ENCODE data around the gene ZNF2. TPM values are rescaled to one million over a fixed set of nuclear protein-coding genes. Genes with fewer than 3 reads are reported as not detected.

Gene ZNF2
- total and polyA plus RNA-seq, 2 of the 13 experiments (the other 11 are each of a cell fraction or from before 2014, with no cell fraction given): 4.3 to 6.1 TPM

- TF ChIP-seq, protein P1, sequence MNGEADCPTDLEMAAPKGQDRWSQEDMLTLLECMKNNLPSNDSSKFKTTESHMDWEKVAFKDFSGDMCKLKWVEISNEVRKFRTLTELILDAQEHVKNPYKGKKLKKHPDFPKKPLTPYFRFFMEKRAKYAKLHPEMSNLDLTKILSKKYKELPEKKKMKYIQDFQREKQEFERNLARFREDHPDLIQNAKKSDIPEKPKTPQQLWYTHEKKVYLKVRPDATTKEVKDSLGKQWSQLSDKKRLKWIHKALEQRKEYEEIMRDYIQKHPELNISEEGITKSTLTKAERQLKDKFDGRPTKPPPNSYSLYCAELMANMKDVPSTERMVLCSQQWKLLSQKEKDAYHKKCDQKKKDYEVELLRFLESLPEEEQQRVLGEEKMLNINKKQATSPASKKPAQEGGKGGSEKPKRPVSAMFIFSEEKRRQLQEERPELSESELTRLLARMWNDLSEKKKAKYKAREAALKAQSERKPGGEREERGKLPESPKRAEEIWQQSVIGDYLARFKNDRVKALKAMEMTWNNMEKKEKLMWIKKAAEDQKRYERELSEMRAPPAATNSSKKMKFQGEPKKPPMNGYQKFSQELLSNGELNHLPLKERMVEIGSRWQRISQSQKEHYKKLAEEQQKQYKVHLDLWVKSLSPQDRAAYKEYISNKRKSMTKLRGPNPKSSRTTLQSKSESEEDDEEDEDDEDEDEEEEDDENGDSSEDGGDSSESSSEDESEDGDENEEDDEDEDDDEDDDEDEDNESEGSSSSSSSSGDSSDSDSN (CRISPR knock-in tag; IDR thresholded peaks at IDR 0.05): peak; percentile 55; the same call in 1 of the 2 replicates
- TF ChIP-seq, protein P2, sequence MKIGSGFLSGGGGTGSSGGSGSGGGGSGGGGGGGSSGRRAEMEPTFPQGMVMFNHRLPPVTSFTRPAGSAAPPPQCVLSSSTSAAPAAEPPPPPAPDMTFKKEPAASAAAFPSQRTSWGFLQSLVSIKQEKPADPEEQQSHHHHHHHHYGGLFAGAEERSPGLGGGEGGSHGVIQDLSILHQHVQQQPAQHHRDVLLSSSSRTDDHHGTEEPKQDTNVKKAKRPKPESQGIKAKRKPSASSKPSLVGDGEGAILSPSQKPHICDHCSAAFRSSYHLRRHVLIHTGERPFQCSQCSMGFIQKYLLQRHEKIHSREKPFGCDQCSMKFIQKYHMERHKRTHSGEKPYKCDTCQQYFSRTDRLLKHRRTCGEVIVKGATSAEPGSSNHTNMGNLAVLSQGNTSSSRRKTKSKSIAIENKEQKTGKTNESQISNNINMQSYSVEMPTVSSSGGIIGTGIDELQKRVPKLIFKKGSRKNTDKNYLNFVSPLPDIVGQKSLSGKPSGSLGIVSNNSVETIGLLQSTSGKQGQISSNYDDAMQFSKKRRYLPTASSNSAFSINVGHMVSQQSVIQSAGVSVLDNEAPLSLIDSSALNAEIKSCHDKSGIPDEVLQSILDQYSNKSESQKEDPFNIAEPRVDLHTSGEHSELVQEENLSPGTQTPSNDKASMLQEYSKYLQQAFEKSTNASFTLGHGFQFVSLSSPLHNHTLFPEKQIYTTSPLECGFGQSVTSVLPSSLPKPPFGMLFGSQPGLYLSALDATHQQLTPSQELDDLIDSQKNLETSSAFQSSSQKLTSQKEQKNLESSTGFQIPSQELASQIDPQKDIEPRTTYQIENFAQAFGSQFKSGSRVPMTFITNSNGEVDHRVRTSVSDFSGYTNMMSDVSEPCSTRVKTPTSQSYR (CRISPR knock-in tag; IDR thresholded peaks at IDR 0.05; ENCODE audit: borderline replicate concordance): no peak
- peak; percentile 52 for TF ChIP-seq KDM5B (CRISPR knock-in tag; IDR thresholded peaks at IDR 0.05; ENCODE audit: borderline replicate concordance)
- TF ChIP-seq MIER3 (CRISPR knock-in tag; IDR thresholded peaks at IDR 0.05; ENCODE audit: borderline replicate concordance): no peak
- TF ChIP-seq ZNF772 (CRISPR knock-in tag; IDR thresholded peaks at IDR 0.05): no peak
- no peak for TF ChIP-seq ETV5 (CRISPR knock-in tag; IDR thresholded peaks at IDR 0.05; ENCODE audit: borderline replicate concordance)
- TF ChIP-seq PHB2 (IDR thresholded peaks at IDR 0.05; ENCODE audit: partially characterized antibody): no peak
- TF ChIP-seq ZNF331 (CRISPR knock-in tag; IDR thresholded peaks at IDR 0.05): no peak
- TF ChIP-seq NFYC (CRISPR knock-in tag; IDR thresholded peaks at IDR 0.05): no peak
- TF ChIP-seq ZNF678 (CRISPR knock-in tag; IDR thresholded peaks at IDR 0.05): no peak
- TF ChIP-seq GATAD1 (CRISPR knock-in tag; IDR thresholded peaks at IDR 0.05): no peak
- TF ChIP-seq ZBTB4 (CRISPR knock-in tag; IDR thresholded peaks at IDR 0.05; ENCODE audit: borderline replicate concordance): peak; percentile 31; the same call in 1 of the 2 replicates
- TF ChIP-seq ZNF580 (CRISPR knock-in tag; IDR thresholded peaks at IDR 0.05; ENCODE audit: borderline replicate concordance, low read depth): no peak
- TF ChIP-seq, protein P3, sequence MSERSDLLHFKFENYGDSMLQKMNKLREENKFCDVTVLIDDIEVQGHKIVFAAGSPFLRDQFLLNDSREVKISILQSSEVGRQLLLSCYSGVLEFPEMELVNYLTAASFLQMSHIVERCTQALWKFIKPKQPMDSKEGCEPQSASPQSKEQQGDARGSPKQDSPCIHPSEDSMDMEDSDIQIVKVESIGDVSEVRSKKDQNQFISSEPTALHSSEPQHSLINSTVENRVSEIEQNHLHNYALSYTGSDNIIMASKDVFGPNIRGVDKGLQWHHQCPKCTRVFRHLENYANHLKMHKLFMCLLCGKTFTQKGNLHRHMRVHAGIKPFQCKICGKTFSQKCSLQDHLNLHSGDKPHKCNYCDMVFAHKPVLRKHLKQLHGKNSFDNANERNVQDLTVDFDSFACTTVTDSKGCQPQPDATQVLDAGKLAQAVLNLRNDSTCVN (CRISPR knock-in tag; IDR thresholded peaks at IDR 0.05; ENCODE audit: borderline replicate concordance): no peak
- TF ChIP-seq ZKSCAN1 (IDR thresholded peaks at IDR 0.05; ENCODE audit: low read length): no peak
Observed at GRCh38 chr2:95158891-95159619, 6.6 kb upstream of the ZNF2 start (continued).

All from HepG2 (cell line).